ENCODE results near the gene GOLGA6L7.
"Not testable (repeated sequence)": the region's sequence is repeated elsewhere in the genome, so short reads cannot be mapped to it uniquely, and the experiment has no call there.

GRCh38 chr15:28854578-28854977 is 6.1 kb upstream of the GOLGA6L7 start:
- TF ChIP-seq ZNF274 (IDR thresholded peaks at IDR 0.05; ENCODE audit: low read depth, low read length); YY1 (IDR thresholded peaks at IDR 0.05; ENCODE audit: insufficient read depth, insufficient read length); SUZ12 (IDR thresholded peaks at IDR 0.05; ENCODE audit: extremely low read depth, insufficient read depth, insufficient read length): not testable (repeated sequence)
